ENCODE results near the gene SMTNL1.

DNA sequence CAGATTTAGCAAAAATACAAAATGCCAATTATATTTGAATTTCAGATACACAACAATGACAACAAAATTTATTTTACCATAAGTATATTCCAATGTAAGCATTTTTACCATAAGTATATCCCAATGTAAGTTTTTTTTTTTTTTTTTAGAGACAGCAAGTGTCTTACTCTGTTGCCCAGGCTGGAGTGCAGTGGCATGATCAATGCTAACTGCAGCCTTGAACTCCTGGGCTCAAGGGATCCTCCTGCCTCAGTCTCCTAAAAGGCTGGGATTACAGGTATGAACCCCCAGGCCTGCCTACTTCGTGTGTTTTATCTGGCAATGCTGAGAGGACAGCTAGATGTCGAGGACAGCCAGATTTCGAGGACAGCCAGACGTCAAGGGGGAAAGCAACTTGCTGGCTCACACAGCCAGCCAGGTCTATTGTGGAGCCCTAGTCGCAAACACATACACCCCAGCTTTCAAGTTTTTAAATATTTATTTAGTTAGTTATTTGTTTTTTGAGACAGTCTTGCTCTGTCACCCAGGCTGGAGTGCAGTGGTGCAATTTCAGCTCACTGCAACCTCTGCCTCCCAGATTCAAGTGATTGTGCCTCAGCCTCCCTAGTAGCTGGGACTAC is 59.0 kb downstream of the SMTNL1 start:
- TF ChIP-seq CTCF (IDR thresholded peaks at IDR 0.05), result no peak
- no peak for TF ChIP-seq GABPA (IDR thresholded peaks at IDR 0.05; ENCODE audit: low read depth)
- no peak for TF ChIP-seq FOXJ3 (CRISPR knock-in tag; IDR thresholded peaks at IDR 0.05)

Measured in SK-N-SH (cell line).